ENCODE measurements around the gene SLC51B. TPM values are rescaled to one million over a fixed set of nuclear protein-coding genes. Genes with fewer than 3 reads are reported as not detected.
A peak's percentile ranks its signal among the peaks of the same experiment; 100 is the strongest.

The SLC51B gene
- total and polyA plus RNA-seq, 2 experiments from 2014 or later = 6.5 to 8.6 TPM

GRCh38 chr15:65028338-65028737 lies 16.8 kb upstream of the SLC51B start:
- H3K9me2 ChIP-seq (replicated peaks; ENCODE audit: insufficient read depth) = no peaks in the 10 kb centered on the region
- peak overlapping the region; percentile 93 for H3K4me3 ChIP-seq
- no peak for DNase-seq (ENCODE audit: low spot score)
- H3K79me2 ChIP-seq = peaks cover 24% of the 10 kb centered on the region
- H3K27ac ChIP-seq = no peak overlapping the region
- H3K4me1 ChIP-seq (ENCODE audit: insufficient read depth) = peaks cover 10% of the 10 kb centered on the region
- 64% methylated on average over 10 of the region's 10 CpGs for WGBS (ENCODE audit: low lambda C conversion rate, missing lambda C conversion rate)
- H3K36me3 ChIP-seq (replicated peaks; ENCODE audit: insufficient read depth, low read depth) = no peaks in the 10 kb centered on the region
- H2AFZ ChIP-seq = no peak overlapping the region
- no peaks in the 10 kb centered on the region for H3K27me3 ChIP-seq
- no peaks in the 10 kb centered on the region for H4K20me1 ChIP-seq (ENCODE audit: insufficient read depth, poor library complexity, severe bottlenecking)
- H3K4me2 ChIP-seq = peak overlapping the region; percentile 95
- no peaks in the 10 kb centered on the region for H3K9me3 ChIP-seq (ENCODE audit: low read depth)
- no peak for TF ChIP-seq EZH2 (IDR thresholded peaks at IDR 0.05; ENCODE audit: borderline replicate concordance)
- no peak for TF ChIP-seq EZH2phosphoT487 (IDR thresholded peaks at IDR 0.05; ENCODE audit: low read depth, severe bottlenecking, unreplicated experiment)
- no peak for TF ChIP-seq CTCF (IDR thresholded peaks at IDR 0.05; ENCODE audit: poor library complexity)

- peak within 1 kb of the TSS; percentile 95 for H3K4me2 ChIP-seq
- TF ChIP-seq CTCF (IDR thresholded peaks at IDR 0.05; ENCODE audit: poor library complexity) (no peak), EZH2phosphoT487 (IDR thresholded peaks at IDR 0.05; ENCODE audit: low read depth, severe bottlenecking, unreplicated experiment) (no peak), EZH2 (IDR thresholded peaks at IDR 0.05; ENCODE audit: borderline replicate concordance) (no peak)
- under 1% methylated on average over 72 of the region's 73 CpGs for WGBS (ENCODE audit: low lambda C conversion rate, missing lambda C conversion rate)
- H3K36me3 ChIP-seq (replicated peaks; ENCODE audit: insufficient read depth, low read depth) = no peaks in the 10 kb centered on the region
- peak; percentile 95 for DNase-seq (ENCODE audit: low spot score)
- no peaks in the 10 kb centered on the region for H3K9me3 ChIP-seq (ENCODE audit: low read depth)
- H3K4me3 ChIP-seq = peak within 1 kb of the TSS; percentile 93
- peaks cover 24% of the 10 kb centered on the region for H3K79me2 ChIP-seq
- H3K9me2 ChIP-seq (replicated peaks; ENCODE audit: insufficient read depth) = no peaks in the 10 kb centered on the region
- no peaks in the 10 kb centered on the region for H4K20me1 ChIP-seq (ENCODE audit: insufficient read depth, poor library complexity, severe bottlenecking)
- peaks cover 12% of the 10 kb centered on the region for H3K4me1 ChIP-seq (ENCODE audit: insufficient read depth)
- peak within 1 kb of the TSS; percentile 70 for H3K27ac ChIP-seq
- H3K27me3 ChIP-seq = no peaks in the 10 kb centered on the region
- peak within 1 kb of the TSS; percentile 97 for H2AFZ ChIP-seq
Measured at GRCh38 chr15:65028921-65029735, 16.1 kb upstream of the SLC51B start, which contains the start of gene MTFMT. MTFMT (minus strand) TSS chr15:65029639; CDS start chr15:65029613, 26 bp downstream.

- peak overlapping the region; percentile 95 for H3K4me2 ChIP-seq
Measured at GRCh38 chr15:65029736-65030208, 15.4 kb upstream of the SLC51B start.

More at GRCh38 chr15:65029736-65030208, 15.4 kb upstream of the SLC51B start:
- 68% methylated on average over 11 of the region's 12 CpGs for WGBS (ENCODE audit: low lambda C conversion rate, missing lambda C conversion rate)
- Histone ChIP-seq H2AFZ (no peak overlapping the region), H3K27me3 (no peaks in the 10 kb centered on the region), H3K79me2 (peaks cover 24% of the 10 kb centered on the region), H3K9me3 (ENCODE audit: low read depth) (no peaks in the 10 kb centered on the region), H3K4me3 (no peak overlapping the region), H3K36me3 (replicated peaks; ENCODE audit: insufficient read depth, low read depth) (no peaks in the 10 kb centered on the region), H4K20me1 (ENCODE audit: insufficient read depth, poor library complexity, severe bottlenecking) (no peaks in the 10 kb centered on the region), H3K27ac (no peak overlapping the region), H3K4me1 (ENCODE audit: insufficient read depth) (peaks cover 12% of the 10 kb centered on the region), H3K9me2 (replicated peaks; ENCODE audit: insufficient read depth) (no peaks in the 10 kb centered on the region)
- TF ChIP-seq EZH2phosphoT487 (IDR thresholded peaks at IDR 0.05; ENCODE audit: low read depth, severe bottlenecking, unreplicated experiment) = no peak
- TF ChIP-seq CTCF (IDR thresholded peaks at IDR 0.05; ENCODE audit: poor library complexity) = no peak
- TF ChIP-seq EZH2 (IDR thresholded peaks at IDR 0.05; ENCODE audit: borderline replicate concordance) = no peak
- no peak for DNase-seq (ENCODE audit: low spot score)

Measured in hepatocyte (in vitro differentiated cells).